ENCODE measurements around the gene PCBP3.
A peak's percentile ranks its signal among the peaks of the same experiment; 100 is the strongest.

Gene PCBP3

DNA sequence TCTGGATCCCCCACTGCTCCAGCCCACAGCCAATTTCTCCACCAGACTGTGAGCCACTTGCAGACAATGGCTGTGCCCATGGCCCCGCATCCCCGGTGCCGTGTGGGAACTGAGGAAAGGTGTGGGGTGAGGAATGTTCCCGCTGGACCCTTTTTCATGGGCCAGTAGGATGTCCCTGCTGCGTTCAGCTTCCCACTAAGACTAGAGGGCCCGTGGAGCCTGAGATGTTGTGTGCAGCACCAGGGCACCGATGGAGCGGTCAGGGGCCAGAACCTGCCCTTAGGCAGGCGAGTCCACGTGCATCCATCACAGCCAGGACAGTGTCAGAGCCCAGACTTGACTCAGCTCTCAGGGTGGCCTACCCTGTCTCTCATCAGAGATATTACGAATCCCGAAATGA is 232.4 kb downstream of the PCBP3 start:
- no peak for DNase-seq (ENCODE audit: low spot score)

DNA sequence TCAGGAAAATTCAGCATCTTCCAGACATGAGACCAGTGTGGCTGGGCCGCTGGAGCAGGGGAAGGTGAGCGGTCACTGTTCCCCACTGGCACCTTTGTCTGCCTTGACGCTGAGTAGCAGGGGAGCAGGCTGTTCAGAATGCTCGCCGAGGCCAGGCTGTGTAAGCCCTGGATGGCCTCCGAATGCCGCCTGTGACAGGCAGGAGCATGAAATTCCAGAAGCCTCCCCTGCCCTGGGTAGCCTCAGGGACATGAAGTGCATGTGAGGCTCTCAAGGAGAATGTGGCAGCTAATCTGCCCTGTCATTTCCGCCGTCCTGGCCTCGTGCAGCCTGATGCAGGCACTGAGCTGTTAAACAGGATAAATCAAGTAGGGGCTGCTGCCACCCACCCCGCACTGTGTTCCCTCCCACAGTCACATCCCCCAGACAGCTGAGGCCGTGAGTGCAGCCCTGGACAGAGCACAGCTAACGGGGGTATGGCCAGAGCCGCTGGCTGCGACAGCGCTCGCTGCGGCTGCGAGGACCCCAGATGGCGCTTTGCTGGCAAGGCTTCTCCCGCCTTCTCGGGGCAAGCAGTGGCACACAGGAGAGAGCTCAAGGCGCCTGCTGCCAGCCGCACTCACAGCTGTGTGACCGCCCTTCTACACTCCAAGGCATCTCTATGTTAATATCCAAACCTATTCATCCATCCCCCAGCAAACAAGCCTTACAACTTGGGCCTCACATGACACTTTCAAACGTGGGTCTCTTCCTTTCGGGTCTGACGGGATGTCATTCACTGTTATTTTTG is 233.1 kb downstream of the PCBP3 start:
- DNase-seq (ENCODE audit: low spot score) = no peak

DNA sequence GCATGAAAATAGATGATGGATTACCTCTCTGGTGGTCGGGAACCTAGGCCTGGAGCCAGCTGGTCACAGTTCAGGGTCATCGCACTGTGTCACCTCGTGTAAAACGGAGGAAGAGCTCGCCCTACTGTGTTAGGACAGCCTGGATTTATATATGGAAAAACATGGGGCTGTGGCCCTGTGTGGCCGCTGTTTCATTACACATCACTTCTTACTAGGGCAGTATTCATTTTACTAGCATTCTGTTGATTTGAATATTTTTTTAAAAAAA is 233.6 kb downstream of the PCBP3 start:
- DNase-seq (ENCODE audit: low spot score) = no peak

DNA sequence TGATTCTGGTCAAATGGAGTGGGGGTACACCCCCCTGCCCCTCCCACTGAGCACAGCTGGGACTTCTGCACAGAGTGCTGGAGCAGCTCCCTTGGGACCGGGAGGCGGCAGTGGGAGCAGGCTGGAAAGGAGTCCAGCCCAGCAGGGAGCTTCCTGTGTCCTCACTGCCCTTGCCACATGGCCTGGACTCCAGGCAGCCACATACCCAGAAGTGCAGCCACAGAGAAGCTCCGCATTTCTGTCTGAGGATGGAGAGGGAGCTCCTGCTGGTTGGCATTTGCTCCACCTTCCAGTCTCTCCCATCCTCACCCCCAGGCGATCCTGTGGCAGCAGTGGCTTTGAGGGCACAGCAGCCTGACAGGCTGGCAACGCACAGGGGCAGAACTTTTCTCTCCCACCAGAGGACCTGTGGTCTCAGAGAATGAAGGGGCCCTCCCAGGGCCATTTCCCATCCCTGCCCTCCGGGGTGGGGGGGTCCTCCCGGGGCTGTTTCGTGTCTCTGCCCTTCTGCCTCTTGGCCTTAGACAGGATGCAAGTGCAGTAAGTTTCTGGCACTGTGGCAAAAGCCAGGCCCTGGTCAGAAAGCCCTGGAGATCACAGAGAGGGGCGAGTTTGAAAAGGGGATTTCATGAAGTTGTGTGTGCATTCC is 234.4 kb downstream of the PCBP3 start:
- no peak for DNase-seq (ENCODE audit: low spot score)

DNA sequence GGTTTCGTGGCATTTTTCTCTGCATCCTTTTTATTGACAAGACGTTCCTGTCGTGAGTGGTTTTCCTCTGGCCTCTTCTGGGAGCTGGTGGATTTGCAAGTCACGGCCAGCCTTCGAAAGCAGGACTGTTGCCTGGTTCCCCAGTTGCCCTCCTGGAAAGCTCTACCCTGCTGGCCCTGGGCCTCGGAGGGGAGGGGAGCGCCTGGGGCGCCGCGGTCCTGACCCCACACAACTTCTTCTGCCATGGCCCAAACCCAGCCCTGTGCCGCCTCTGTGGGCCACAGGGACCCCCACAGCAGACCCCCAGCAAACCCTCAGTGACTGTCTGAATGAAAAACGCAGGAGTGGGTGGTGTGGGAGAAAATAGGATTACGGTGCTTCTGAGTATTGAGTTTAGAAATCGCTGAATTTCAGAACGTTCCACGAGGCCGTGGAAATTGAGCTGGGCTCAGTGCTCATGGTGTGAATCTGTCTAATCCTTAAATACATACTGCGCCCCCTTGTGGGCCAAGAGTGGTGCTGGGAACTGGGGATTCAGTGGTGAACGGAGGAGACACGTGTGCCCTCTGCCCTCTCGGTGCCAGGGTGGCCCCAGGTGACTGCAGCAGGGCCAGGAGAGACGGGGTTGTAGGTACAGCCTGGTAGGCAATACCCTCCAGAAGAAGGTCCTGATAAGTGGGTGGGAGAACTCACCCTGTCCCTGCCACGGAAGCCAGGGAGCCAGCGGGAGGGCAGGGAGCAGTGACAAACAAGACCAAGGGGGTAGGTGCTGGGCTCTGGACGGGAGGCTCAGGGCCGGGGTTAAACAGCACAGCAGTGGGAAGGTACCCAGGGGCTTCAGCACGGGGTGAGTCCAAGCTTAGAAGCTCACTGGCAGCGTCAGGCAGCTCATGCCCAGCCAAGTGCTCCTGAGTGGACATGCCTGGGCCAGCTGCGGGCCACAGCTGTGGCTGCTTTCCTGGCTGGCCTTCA is 236.9 kb downstream of the PCBP3 start:
- peak; percentile 84 for DNase-seq (ENCODE audit: low spot score)

DNA sequence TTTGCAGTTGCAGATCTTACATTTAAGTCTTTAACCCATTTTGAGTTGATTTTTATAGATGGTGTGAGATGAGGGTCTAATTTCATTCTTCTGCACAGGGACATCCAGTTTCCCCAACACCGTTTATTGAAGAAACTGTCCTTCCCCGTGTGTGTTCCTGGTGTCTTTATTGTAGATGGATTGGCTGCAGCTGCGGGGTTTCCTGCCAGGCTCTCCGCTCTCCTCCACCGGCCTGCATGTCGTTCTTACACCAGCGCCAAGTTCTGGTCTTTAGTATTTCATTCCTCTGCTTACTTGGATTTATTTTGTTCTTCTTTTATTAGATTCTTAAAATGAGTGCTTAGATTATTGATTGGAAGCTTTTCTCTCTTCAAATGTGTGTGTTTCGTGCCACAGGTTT is 239.1 kb downstream of the PCBP3 start:
- DNase-seq (ENCODE audit: low spot score) = no peak

DNA sequence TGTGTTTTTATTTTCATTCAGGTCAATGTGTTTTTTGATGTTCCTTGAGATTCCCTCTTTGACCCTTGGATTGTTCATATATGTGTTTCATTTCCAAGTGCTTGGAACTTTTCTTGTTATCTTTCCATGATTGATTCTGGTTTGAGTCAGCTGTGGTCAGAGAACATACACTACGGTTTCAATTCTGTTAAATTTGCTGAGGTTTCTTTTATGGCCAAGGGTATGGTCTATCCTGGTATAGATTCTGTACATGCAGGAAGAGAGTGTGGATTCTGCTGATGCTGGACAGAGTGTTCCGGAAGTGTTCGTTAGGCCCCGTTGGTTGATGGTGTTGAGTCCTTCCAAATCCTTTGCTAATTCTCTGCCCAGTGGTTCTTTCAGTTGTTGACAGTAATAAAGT is 239.6 kb downstream of the PCBP3 start:
- no peak for DNase-seq (ENCODE audit: low spot score)

DNA sequence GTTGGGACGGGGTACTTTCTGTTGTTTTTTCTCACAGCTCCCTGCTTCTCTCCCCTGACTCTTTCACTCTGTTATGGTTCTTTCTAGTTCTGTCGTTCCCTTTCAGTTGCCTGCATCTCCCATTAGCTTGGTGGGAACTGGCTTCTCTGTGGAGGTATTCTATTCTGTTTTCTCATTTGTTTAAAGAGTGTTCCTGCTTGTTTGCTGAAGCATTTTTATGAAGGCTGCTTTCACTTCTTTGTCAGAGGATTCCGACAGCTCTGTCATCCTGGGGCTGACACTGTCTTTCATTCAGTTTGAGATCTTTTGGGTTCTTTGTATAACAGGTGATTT is 242.0 kb downstream of the PCBP3 start:
- no peak for DNase-seq (ENCODE audit: low spot score)

DNA sequence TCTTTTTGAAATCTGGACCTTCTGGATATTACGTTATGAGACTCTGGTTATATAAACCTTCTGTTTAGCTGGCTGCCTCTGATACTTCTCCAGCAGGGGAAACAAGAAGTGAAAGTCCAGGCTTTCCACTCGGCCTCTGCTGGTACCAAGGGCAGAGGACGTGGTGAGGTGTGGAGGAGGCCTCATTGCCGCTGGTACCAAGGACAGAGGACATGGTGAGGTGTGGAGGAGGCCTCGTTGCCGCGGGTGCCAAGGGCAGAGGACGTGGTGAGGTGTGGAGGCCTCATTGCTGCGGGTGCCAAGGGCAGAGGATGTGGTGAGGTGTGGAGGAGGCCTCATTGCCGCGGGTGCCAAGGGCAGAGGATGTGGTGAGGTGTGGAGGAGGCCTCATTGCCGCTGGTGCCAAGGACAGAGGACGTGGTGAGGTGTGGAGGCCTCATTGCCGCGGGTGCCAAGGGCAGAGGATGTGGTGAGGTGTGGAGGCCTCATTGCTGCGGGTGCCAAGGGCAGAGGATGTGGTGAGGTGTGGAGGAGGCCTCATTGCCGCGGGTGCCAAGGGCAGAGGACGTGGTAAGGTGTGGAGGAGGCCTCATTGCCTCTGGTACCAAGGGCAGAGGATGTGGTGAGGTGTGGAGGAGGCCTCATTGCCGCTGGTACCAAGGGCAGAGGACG is 242.5 kb downstream of the PCBP3 start:
- DNase-seq (ENCODE audit: low spot score) = peak; percentile 13

DNA sequence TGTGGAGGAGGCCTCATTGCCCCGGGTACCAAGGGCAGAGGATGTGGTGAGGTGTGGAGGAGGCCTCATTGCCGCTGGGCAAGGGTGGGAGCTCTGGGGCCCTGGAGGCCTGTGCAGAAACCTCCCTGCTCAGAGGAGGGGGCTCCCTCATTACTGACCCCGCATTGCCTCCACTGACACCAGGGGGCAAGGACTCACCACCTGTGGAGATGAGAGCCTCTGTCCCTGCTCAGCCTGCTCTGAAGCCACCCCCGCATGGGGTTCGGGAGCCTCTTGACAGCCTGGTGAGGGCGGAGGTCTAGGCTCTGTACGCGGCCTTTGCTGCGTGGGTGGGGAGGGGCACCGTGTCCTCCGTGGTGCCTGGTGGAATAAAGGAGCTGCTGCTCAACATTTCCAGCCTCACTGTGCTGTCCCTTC is 243.1 kb downstream of the PCBP3 start:
- no peak for DNase-seq (ENCODE audit: low spot score)

DNA sequence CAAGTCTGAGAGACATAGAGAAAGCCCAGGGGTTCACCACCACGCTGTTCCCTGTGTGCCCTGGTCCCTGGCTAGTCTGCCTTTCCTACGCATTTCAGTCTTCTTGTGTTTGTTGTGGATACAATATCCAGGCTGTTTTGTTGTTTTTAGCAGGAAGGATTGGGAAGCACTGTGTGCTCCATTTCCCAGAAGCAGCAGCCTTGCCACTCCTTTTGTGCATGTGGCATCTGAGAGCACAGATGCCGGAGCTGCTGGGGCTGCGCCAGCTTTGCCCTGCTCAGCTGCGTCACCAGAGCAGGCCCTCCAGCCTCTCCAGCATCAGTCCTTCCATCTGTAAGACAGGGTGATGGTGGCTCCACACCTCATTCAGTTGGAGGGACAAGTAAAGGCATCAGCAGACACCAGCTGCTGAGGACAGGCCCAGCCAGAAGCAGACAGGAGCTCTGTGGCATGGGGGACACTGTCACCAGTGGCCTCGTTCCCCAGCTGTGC is 243.6 kb downstream of the PCBP3 start:
- DNase-seq (ENCODE audit: low spot score) = no peak

DNA sequence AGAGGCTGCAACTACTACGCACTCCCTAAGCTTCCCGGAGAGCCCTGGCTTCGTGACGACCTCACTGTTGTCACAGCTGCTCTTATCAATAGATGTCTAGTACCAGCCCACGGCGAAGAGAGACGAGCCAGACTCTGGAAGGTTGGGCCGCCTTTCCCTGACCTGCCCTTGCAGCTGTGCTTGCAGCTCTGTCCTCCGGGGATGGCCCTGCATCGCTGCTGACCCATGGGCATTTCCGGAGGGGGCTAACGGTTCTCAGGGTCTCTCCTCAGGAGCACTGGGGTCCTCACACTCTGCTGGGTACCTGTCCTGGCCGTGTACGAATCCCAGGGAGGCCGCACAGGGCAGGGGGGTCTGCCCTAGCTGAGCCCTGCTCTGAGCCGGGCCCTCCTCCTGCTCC is 244.3 kb downstream of the PCBP3 start:
- DNase-seq (ENCODE audit: low spot score) = no peak

DNA sequence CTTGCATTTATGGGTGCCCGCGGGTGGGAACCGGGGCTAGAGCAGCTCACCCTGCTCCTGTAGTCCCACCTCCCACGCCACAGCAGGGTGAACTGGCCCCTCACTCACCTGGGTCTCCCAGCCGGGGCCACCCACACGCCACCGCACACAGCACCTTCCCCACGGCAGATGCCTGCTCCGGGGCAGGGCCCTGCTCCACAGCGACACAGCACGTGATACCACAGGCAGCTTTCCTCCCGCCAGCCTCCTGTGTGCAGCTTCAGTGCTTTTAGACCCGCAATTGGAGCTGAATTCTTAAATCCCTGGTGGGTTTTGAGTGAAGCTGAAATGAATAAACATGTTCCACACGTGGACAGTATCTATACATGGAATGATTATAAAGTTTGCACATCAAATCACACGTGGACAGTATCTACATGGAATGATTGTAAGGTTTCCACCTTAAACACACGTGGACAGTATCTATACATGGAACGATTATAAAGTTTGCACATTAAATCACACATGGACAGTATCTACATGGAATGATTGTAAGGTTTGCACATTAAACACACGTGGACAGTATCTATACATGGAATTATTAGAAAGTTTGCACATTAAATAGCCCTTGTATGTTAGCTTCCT is 245.0 kb downstream of the PCBP3 start:
- DNase-seq (ENCODE audit: low spot score) = no peak

DNA sequence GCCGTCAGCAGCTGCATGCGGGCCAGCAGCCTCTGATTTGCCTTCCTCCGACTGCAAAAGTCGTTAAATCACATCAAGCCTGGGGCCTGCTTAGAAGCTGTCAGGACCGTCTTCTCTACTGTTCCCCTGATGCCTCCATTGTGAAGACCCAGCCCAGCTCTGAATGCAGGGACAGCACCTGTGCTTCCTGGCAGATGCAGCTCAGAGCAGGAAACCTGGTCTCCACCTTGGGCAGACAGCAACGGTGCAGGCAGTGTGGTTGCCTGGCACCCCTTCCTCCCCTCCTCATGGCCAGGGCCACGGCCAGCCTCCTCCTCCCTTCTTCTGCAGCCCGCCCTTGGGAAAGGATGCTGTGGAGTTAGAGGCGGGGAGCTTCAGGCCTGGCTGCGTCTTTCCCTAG is 245.7 kb downstream of the PCBP3 start:
- no peak for DNase-seq (ENCODE audit: low spot score)

DNA sequence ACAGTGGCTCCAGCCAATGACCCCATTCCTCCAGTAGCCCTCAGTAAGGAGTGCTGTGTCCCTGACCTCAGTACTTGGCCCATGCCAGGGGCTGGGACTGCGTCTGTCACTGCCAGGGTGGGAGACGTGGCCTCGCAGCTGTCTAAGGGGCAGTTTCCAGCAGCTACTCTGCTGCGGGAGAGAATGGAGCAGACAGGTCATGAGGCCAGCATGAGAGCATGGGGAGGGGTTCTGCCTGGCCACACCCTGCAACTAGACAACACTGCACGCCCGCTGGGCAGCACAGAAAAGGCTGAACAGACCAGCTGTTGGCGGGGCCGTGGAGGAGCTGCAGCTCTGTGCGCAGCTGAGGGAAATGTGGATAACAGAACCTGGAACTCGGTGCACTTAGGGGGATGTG is 246.4 kb downstream of the PCBP3 start:
- DNase-seq (ENCODE audit: low spot score) = no peak

DNA sequence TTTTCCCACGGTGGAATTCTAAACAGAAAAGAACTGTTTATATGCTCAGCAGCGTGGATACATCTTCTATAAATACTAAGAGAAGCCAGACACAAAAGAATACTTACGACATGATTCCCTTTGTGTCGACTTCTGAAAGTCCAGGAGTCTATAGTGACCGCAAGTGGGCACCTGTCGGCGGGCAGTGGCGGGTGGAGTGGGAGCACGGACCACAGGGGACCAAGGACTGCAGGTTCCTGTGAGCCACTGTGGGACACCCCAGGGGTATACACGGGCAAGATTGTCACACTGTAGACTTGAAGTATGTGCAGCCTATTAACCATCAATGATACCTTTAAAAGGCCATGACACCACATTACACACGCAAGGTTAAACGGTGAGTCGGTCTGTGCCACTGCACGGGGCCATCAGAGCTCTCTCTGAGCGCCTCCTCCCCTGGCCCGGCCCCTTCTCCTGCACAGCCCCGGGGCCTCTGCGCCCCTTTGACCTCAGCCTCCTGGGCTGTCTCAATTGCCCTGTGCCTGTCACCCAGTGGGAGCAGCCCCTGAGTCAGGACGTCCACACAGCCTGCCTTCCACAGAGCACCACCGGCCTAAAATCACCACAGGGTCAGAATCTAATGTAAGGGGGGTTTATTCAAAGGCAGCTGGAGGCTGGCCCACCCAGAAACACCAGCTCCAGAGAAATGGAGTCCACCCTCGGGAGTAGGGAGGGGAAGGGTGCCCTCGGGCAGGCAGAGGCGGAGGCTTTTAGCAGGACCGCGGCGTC is 248.0 kb downstream of the PCBP3 start:
- no peak for DNase-seq (ENCODE audit: low spot score)

DNA sequence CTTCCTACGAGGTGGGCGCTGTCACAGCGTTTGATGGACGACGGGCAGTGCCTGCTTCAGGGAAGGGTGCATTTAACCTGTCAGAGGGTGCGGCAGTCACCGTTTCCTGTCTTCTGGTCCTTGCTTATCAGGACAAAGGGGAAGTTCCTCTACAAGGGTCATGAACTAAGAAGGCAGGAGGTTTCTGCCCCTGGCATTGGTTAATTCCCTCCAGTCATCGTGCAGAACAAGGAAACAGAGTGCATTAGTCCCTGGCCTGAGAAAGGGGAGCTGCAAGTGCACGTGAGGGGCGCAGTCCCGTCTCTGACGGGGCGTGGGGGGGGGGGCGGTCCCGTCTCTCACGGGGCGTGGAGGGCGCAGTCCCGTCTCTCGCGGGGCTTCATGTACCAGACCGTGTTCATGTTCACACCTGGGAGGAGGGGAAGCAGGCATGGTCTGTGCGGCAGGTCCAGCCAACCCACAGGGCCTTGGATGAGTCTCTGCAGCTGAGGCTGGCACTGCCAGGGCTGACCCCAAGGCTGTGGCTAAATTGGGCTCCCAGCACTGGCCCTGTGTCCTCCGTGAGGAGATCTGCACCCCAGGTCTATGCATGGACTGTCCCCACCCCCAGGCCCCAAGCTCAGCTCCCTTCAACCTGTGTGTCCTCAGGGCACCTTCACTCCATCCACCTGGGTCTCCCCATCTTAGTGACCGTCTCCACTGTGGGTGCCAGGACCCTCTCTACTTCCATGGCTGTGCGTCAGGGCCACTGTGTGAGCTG is 248.8 kb downstream of the PCBP3 start:
- DNase-seq (ENCODE audit: low spot score) = no peak

DNA sequence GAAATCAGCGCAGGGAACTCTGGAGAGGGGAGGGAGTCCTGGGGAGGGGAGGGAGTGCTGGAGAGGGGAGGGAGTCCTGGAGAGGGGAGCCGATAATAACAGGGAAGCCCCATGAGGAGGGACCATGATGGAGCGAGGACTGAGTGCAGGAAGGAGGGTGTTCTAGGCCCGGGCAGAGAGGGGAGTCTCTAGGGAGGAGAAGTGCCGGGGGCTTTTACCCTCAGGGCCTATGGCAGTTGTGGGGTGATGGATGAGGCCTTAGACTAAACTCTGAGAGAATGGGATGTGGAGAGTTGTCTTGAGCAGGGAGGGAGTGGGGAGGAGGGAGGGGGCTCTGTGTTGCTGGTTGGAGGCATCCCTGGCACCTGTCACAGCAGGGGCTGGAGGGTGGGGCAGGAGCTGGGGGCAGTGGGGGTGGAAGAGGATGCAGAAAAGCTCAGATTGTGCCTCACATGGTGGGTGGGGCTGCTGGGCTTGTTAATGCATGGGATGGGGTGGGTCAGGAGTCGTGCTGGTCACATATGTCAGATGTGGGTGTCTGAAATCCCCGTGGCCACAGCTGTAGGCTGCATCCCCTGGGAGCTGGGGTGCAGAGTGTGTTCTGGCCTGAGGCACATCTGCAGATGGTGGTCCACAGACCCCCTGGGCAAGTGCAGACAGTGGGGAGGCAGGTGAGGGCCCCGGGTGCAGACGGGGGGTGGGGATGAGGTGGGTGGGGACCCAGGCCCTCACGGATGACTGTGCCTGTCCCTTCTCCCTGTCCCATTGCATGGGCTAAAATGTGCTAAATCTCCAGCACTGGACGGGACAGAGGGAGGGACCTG is 249.6 kb downstream of the PCBP3 start:
- no peak for DNase-seq (ENCODE audit: low spot score)

DNA sequence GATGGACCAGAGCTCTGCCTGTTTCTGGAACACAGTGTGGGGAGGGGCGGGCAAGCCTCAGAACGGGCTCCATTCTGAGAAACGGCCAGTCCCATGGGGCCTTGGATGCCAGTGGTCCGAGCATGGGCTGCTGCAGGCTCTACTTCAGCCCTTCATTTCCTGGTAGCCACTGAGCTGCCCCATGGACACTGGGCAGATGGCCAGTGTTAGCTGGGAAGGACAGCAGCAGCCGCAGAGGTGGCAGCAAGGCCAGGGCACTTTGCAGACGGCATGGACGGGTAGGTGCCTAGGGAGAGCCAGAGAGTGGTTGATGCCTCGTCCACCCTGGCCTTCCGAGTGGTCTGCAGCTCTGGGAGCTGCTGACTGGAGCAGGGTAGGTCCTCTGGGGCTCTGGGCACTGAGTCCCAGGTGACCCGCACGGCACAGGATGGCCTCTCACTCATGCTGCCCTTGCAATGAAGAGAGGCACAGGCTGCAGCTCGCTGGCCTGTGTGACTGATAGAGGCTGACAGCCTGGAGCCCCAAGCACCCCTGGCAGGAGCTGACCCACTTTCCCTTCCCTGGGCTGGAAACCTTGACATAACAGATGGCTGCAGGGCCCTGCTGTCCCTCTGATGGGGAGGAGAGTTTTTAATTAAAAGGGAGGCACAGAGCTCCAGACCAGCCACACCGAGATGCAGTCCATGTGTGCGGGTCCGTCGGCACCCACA is 250.4 kb downstream of the PCBP3 start:
- DNase-seq (ENCODE audit: low spot score) = no peak
